Osteoblast (primary cell): Measurements from ENCODE around the gene NOXO1. TPM values are rescaled to one million over a fixed set of nuclear protein-coding genes. Genes with fewer than 3 reads are reported as not detected.

Experiments used
- DNase-seq: peaks from one replicate; pipeline ENCODE4 v3.0.0; 2011; ENCODE audit warnings: low spot score, mixed read lengths; ENCODE audit not compliant: insufficient read length; ENCODE audit errors: missing footprints
- H2AFZ ChIP-seq: 2 replicates; pipeline ENCODE4 v1.6.0; 2011; ENCODE audit warnings: mild to moderate bottlenecking, low read length
- H3K27ac ChIP-seq: 2 replicates; pipeline ENCODE4 v1.5.1; 2011; ENCODE audit warnings: mild to moderate bottlenecking, low read depth, low read length, moderate library complexity
- H3K27me3 ChIP-seq: 2 replicates; pipeline ENCODE4 v1.6.0; 2012; ENCODE audit warnings: mild to moderate bottlenecking, control low read depth, inconsistent platforms, low read length, moderate library complexity; ENCODE audit not compliant: insufficient read depth
- H3K36me3 ChIP-seq: 2 replicates; pipeline ENCODE4 v1.5.1; 2011; ENCODE audit warnings: mild to moderate bottlenecking, low read length, control low read depth, moderate library complexity; ENCODE audit not compliant: insufficient read depth
- H3K4me1 ChIP-seq: 2 replicates; pipeline ENCODE4 v1.5.1; 2011; ENCODE audit warnings: mild to moderate bottlenecking, low read length, control low read depth, moderate library complexity; ENCODE audit not compliant: insufficient read depth
- H3K4me2 ChIP-seq: 2 replicates; pipeline ENCODE4 v1.6.0; 2011; ENCODE audit warnings: mild to moderate bottlenecking, low read length; ENCODE audit not compliant: insufficient read depth
- H3K4me3 ChIP-seq: fragments of 200-600 bp; sonication (generic); 3 replicates; pipeline ENCODE4 v1.5.1; 2012; ENCODE audit warnings: mild to moderate bottlenecking, low read length, inconsistent platforms; ENCODE audit not compliant: insufficient read depth
- H3K79me2 ChIP-seq: 2 replicates; pipeline ENCODE4 v1.6.0; 2012; ENCODE audit warnings: mild to moderate bottlenecking, low read length, control low read depth, inconsistent platforms; ENCODE audit not compliant: insufficient read depth
- H3K9me3 ChIP-seq: 2 replicates; pipeline ENCODE4 v1.5.1; 2011; ENCODE audit warnings: low read depth, low read length, control low read depth
- H4K20me1 ChIP-seq: 2 replicates; pipeline ENCODE4 v1.6.0; 2012; ENCODE audit warnings: mild to moderate bottlenecking, low read length, control low read depth; ENCODE audit not compliant: insufficient read depth
- total RNA-seq: library from RNA; depleted of rRNA; stranded (reverse); fragments of >200 nt; gene quantifications from 2 replicates; pipeline ENCODE4 v1.2.3, GENCODE V29; 2012
- TF ChIP-seq, protein P1 (sequence below): IDR thresholded peaks from 2 replicates; pipeline ENCODE4 v1.5.1; 2011; ENCODE audit warnings: mild to moderate bottlenecking, low read depth, low read length, moderate library complexity; ENCODE audit errors: extremely low read depth

NOXO1 gene
- total RNA-seq, 1 donor = under 0.01 TPM

- peak; percentile 100 for DNase-seq
- peaks cover 70% of the 10 kb centered on the region for H4K20me1 ChIP-seq
- H3K4me2 ChIP-seq = peak overlapping the region; percentile 57
- H2AFZ ChIP-seq = no peak overlapping the region
- H3K36me3 ChIP-seq = peaks cover 42% of the 10 kb centered on the region
- H3K4me1 ChIP-seq = peaks cover 24% of the 10 kb centered on the region
- H3K79me2 ChIP-seq = peaks cover 80% of the 10 kb centered on the region
- no peaks in the 10 kb centered on the region for H3K27me3 ChIP-seq
- H3K4me3 ChIP-seq = no peak overlapping the region
- TF ChIP-seq, protein P1, sequence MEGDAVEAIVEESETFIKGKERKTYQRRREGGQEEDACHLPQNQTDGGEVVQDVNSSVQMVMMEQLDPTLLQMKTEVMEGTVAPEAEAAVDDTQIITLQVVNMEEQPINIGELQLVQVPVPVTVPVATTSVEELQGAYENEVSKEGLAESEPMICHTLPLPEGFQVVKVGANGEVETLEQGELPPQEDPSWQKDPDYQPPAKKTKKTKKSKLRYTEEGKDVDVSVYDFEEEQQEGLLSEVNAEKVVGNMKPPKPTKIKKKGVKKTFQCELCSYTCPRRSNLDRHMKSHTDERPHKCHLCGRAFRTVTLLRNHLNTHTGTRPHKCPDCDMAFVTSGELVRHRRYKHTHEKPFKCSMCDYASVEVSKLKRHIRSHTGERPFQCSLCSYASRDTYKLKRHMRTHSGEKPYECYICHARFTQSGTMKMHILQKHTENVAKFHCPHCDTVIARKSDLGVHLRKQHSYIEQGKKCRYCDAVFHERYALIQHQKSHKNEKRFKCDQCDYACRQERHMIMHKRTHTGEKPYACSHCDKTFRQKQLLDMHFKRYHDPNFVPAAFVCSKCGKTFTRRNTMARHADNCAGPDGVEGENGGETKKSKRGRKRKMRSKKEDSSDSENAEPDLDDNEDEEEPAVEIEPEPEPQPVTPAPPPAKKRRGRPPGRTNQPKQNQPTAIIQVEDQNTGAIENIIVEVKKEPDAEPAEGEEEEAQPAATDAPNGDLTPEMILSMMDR = peak; percentile 87
- H3K27ac ChIP-seq = no peak overlapping the region
- no peaks in the 10 kb centered on the region for H3K9me3 ChIP-seq
These were observed 22.8 kb upstream of the NOXO1 start for GRCh38 chr16:2003827-2004641.

DNA sequence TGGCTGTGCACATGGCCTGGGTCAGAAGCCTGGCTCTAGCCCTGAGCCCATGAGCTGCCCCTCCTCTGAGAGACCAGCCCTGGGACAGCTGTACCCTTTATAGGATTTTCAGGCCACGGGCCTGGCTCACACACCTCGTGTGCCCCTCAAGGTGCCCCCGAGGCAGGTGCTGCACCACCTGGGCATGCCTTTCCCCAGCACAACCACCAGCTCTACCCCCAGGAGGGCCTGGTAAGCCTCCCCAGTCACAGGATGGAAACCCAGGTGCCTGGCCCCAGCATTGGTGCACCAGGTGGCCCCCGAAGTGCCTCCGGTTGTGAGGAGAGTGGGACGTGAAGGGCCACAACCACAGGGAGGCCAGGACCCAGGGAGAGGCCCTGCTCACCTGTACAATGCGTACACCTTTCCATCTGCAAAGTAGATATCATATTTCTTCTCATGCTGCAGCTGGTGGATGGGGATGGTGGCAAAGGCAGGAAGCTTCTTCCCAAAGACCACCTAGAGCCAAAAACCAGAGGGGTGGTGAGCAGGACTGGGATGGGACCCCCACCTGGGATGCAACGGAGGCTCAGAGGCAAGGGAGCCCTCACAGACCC lies 22.1 kb upstream of the NOXO1 start:
- Histone ChIP-seq H2AFZ (no peak overlapping the region), H3K4me2 (no peak overlapping the region), H3K27ac (no peak overlapping the region), H3K9me3 (no peaks in the 10 kb centered on the region), H3K27me3 (no peaks in the 10 kb centered on the region), H3K4me3 (no peak overlapping the region), H3K4me1 (peaks cover 20% of the 10 kb centered on the region), H3K79me2 (peaks cover 73% of the 10 kb centered on the region), H4K20me1 (peaks cover 64% of the 10 kb centered on the region), H3K36me3 (peaks cover 43% of the 10 kb centered on the region)
- DNase-seq = no peak
- TF ChIP-seq, protein P1 = no peak

GRCh38 chr16:2002406-2003230 lies 21.3 kb upstream of the NOXO1 start:
- H3K36me3 ChIP-seq = peaks cover 44% of the 10 kb centered on the region
- H3K79me2 ChIP-seq = peaks cover 66% of the 10 kb centered on the region
- no peak overlapping the region for H3K4me3 ChIP-seq
- H3K27ac ChIP-seq = no peak overlapping the region
- peaks cover 13% of the 10 kb centered on the region for H3K4me1 ChIP-seq
- TF ChIP-seq, protein P1 = no peak
- no peaks in the 10 kb centered on the region for H3K9me3 ChIP-seq
- DNase-seq = no peak
- H4K20me1 ChIP-seq = peaks cover 58% of the 10 kb centered on the region
- no peak overlapping the region for H3K4me2 ChIP-seq
- H3K27me3 ChIP-seq = no peaks in the 10 kb centered on the region
- no peak overlapping the region for H2AFZ ChIP-seq
